Measurements from ENCODE around the gene HRH3.

The HRH3 gene

DNA sequence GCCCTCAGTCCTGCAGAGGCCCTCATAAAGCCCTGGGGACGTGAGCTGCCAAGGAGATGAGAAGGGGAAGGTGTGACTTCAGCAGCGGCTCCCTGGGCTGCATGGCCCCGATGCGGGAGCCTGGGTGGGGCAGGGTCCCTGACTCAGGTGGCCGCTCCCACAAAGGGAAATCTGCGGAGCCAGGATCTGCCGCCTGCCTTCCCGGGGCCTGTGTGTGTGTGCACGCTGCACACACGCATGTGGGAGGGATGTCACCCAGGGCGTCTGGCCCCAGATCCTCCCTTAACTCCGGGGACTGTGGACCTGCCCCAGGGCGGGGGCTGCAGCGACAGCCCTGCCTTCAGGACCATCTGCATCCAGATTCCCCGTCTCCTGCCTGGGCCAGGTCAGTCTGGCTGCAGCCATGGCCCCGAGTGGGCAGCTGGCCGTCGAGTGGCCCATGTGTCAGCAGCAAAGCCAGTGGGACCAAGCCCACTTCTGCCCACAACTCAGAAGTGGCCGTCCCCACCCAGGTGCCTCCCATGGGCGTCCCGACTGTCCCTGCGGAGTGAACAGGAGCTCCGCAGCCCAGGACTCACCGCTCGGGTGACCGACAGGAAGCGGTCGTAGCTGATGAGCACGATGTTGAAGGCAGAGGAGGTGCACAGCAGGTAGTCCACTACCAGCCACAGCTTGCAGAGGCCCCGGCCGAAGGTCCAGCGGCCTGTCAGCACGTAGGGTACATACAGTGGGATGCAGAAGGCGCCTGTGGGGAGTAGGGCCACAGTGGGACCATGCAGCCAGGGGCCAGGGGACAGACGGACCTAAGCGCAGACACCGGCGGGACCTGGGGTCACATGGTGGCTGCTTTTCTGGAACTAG lies 1.9 kb downstream of the HRH3 start:
- H3K36me3 ChIP-seq (ENCODE audit: control insufficient read depth, insufficient read depth, low read length), result no peaks in the 10 kb centered on the region
- no peak overlapping the region for H3K4me3 ChIP-seq (ENCODE audit: insufficient read depth, low read depth, low read length, poor library complexity, severe bottlenecking)
- no peak overlapping the region for H3K27ac ChIP-seq (ENCODE audit: insufficient read depth, low read length, poor library complexity, severe bottlenecking)
- peaks cover 42% of the 10 kb centered on the region for H3K27me3 ChIP-seq (replicated peaks; ENCODE audit: control insufficient read depth, insufficient read depth, low read length, poor library complexity, severe bottlenecking)
- H3K4me1 ChIP-seq (ENCODE audit: control insufficient read depth, insufficient read depth, low read length, poor library complexity, severe bottlenecking), result peaks cover 10% of the 10 kb centered on the region
- H3K9me3 ChIP-seq (ENCODE audit: control insufficient read depth, low read length), result no peaks in the 10 kb centered on the region
- DNase-seq, result no peak

DNA sequence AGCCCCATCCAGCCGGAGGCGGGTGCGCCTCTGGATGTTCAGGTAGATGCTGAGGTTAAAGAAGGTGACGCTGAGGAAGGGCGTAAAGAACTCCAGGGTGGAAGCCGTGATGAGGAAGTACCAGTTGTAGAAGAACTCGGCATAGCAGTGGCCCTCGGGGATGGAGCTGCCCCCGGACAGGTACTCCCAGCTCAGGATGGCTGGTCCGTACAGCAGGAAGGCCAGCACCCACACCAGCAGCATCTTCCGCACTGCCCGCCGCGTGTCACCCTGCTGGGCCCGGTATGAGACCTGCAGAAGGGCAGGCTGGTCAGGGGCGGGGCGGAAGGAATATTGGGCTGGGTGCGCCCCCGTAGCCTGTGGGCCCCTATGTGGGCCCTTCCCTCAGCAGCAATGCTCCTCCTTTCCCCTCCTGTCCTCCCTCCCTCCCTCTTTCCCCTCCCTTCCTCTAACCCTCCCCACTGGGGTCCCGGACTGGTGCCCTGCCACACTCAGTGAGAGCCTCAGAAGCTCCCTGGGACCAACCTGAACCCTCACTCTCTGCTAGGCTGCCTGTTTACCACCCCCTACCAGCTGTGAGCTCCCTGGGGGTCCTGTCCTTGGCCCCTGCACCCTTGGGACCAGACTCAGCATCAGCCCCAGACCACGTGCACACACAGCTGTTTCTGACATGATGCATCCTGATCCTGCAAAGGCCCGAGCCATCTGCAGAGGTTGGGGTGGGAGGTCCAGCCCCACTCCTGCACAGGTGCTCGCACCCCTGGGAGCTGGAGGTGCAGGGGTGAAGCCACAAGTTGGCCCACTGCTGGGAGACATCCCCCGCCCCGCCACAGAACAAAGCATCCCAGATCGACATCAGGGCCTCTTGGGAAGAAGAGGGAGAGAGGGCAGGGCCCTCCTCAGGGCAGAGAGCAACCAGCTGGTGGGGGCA lies 3.2 kb downstream of the HRH3 start:
- H3K4me1 ChIP-seq (ENCODE audit: control insufficient read depth, insufficient read depth, low read length, poor library complexity, severe bottlenecking), result peaks cover 10% of the 10 kb centered on the region
- no peak overlapping the region for H3K4me3 ChIP-seq (ENCODE audit: insufficient read depth, low read depth, low read length, poor library complexity, severe bottlenecking)
- peaks cover 36% of the 10 kb centered on the region for H3K27me3 ChIP-seq (replicated peaks; ENCODE audit: control insufficient read depth, insufficient read depth, low read length, poor library complexity, severe bottlenecking)
- H3K36me3 ChIP-seq (ENCODE audit: control insufficient read depth, insufficient read depth, low read length), result no peaks in the 10 kb centered on the region
- H3K9me3 ChIP-seq (ENCODE audit: control insufficient read depth, low read length), result no peaks in the 10 kb centered on the region
- no peak overlapping the region for H3K27ac ChIP-seq (ENCODE audit: insufficient read depth, low read length, poor library complexity, severe bottlenecking)
- no peak for DNase-seq

GRCh38 chr20:62215991-62216635 lies 4.0 kb downstream of the HRH3 start:
- no peaks in the 10 kb centered on the region for H3K36me3 ChIP-seq (ENCODE audit: control insufficient read depth, insufficient read depth, low read length)
- no peak overlapping the region for H3K4me3 ChIP-seq (ENCODE audit: insufficient read depth, low read depth, low read length, poor library complexity, severe bottlenecking)
- peaks cover 30% of the 10 kb centered on the region for H3K27me3 ChIP-seq (replicated peaks; ENCODE audit: control insufficient read depth, insufficient read depth, low read length, poor library complexity, severe bottlenecking)
- H3K4me1 ChIP-seq (ENCODE audit: control insufficient read depth, insufficient read depth, low read length, poor library complexity, severe bottlenecking), result peaks cover 10% of the 10 kb centered on the region
- no peak for DNase-seq
- H3K9me3 ChIP-seq (ENCODE audit: control insufficient read depth, low read length), result no peaks in the 10 kb centered on the region
- H3K27ac ChIP-seq (ENCODE audit: insufficient read depth, low read length, poor library complexity, severe bottlenecking), result no peak overlapping the region

GRCh38 chr20:62215020-62215990 lies 4.8 kb downstream of the HRH3 start:
- no peak overlapping the region for H3K27ac ChIP-seq (ENCODE audit: insufficient read depth, low read length, poor library complexity, severe bottlenecking)
- peaks cover 6% of the 10 kb centered on the region for H3K4me1 ChIP-seq (ENCODE audit: control insufficient read depth, insufficient read depth, low read length, poor library complexity, severe bottlenecking)
- H3K9me3 ChIP-seq (ENCODE audit: control insufficient read depth, low read length), result no peaks in the 10 kb centered on the region
- no peak for DNase-seq
- no peaks in the 10 kb centered on the region for H3K36me3 ChIP-seq (ENCODE audit: control insufficient read depth, insufficient read depth, low read length)
- peaks cover 30% of the 10 kb centered on the region for H3K27me3 ChIP-seq (replicated peaks; ENCODE audit: control insufficient read depth, insufficient read depth, low read length, poor library complexity, severe bottlenecking)
- no peak overlapping the region for H3K4me3 ChIP-seq (ENCODE audit: insufficient read depth, low read depth, low read length, poor library complexity, severe bottlenecking)

DNA sequence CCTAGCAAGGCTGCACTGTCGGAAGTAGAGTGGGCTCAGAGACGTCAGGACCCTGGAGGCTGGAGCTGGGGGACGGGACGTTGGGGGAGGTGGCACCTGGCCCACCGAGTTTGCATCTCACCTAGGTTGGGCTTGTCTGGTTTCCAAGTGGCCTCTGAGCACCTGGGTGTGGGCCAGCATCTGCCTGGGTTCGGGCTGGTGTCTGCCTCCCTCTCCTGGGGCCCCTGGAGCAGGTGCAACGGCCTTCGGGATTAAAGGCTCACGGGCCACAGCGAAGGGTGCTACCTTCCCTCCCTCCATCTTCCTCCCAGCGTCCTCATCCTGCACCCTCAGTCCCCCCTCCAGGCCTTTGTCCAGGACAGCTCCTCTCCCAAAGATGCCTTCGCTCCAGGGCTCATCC lies 6.0 kb downstream of the HRH3 start:
- Histone ChIP-seq H3K9me3 (ENCODE audit: control insufficient read depth, low read length) (no peaks in the 10 kb centered on the region), H3K27me3 (replicated peaks; ENCODE audit: control insufficient read depth, insufficient read depth, low read length, poor library complexity, severe bottlenecking) (peaks cover 23% of the 10 kb centered on the region), H3K4me3 (ENCODE audit: insufficient read depth, low read depth, low read length, poor library complexity, severe bottlenecking) (no peak overlapping the region), H3K4me1 (ENCODE audit: control insufficient read depth, insufficient read depth, low read length, poor library complexity, severe bottlenecking) (no peaks in the 10 kb centered on the region), H3K27ac (ENCODE audit: insufficient read depth, low read length, poor library complexity, severe bottlenecking) (no peak overlapping the region), H3K36me3 (ENCODE audit: control insufficient read depth, insufficient read depth, low read length) (no peaks in the 10 kb centered on the region)
- no peak for DNase-seq

- DNase-seq, result no peak
- Histone ChIP-seq H3K4me1 (ENCODE audit: control insufficient read depth, insufficient read depth, low read length, poor library complexity, severe bottlenecking) (no peaks in the 10 kb centered on the region), H3K4me3 (ENCODE audit: insufficient read depth, low read depth, low read length, poor library complexity, severe bottlenecking) (no peak overlapping the region), H3K27ac (ENCODE audit: insufficient read depth, low read length, poor library complexity, severe bottlenecking) (no peak overlapping the region), H3K36me3 (ENCODE audit: control insufficient read depth, insufficient read depth, low read length) (no peaks in the 10 kb centered on the region), H3K27me3 (replicated peaks; ENCODE audit: control insufficient read depth, insufficient read depth, low read length, poor library complexity, severe bottlenecking) (peaks cover 6% of the 10 kb centered on the region), H3K9me3 (ENCODE audit: control insufficient read depth, low read length) (no peaks in the 10 kb centered on the region)
Observed at GRCh38 chr20:62212299-62212698, 7.8 kb downstream of the HRH3 start.

DNA sequence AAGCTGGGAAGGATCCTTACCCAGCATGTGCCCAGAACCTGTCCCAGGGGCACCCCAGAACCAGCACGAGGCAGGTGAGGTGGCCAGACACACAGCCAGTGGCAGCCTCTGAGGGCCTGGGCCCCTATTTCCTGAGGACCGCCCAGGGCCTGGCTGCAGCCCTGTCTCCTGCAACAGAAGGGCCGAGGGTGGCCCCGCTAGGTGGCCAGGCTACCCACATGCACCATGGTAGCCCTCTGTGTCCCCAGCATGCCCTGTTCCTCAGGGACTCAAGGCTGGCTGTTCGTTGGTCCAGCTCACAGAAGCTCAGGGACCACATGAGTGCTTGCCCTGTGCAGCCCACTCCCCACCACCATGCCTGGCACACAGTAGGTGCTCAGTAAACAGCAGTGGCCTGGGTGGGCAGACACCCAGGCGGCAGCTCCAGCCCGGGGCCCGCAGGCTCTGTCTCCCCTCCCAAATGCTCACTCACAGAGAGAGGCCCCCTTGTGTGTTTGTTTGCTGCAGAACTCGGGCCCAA lies 8.2 kb downstream of the HRH3 start:
- peaks cover 5% of the 10 kb centered on the region for H3K27me3 ChIP-seq (replicated peaks; ENCODE audit: control insufficient read depth, insufficient read depth, low read length, poor library complexity, severe bottlenecking)
- no peak for DNase-seq
- no peaks in the 10 kb centered on the region for H3K9me3 ChIP-seq (ENCODE audit: control insufficient read depth, low read length)
- H3K4me3 ChIP-seq (ENCODE audit: insufficient read depth, low read depth, low read length, poor library complexity, severe bottlenecking), result no peak overlapping the region
- H3K36me3 ChIP-seq (ENCODE audit: control insufficient read depth, insufficient read depth, low read length), result no peaks in the 10 kb centered on the region
- no peak overlapping the region for H3K27ac ChIP-seq (ENCODE audit: insufficient read depth, low read length, poor library complexity, severe bottlenecking)
- no peaks in the 10 kb centered on the region for H3K4me1 ChIP-seq (ENCODE audit: control insufficient read depth, insufficient read depth, low read length, poor library complexity, severe bottlenecking)

DNA sequence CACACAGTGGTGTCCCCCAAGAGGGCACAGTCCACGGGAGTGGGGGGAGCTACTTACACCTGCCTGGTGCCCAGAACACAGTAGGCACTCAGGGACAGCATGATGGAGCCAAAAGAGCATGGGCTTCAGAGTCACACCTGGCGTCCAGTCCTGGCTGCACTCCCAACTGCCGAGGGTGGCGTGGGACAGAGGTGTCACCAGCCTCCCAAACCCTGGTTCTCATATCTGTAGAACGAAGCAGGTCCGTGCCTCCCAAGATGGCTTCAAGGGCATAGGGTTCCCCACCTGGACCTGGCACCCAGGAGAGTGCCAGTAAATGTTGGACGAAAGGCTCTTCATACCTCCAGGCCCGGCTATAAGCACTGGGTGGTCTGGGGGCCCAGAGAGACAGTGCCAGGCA lies 8.9 kb downstream of the HRH3 start:
- no peaks in the 10 kb centered on the region for H3K4me1 ChIP-seq (ENCODE audit: control insufficient read depth, insufficient read depth, low read length, poor library complexity, severe bottlenecking)
- no peaks in the 10 kb centered on the region for H3K9me3 ChIP-seq (ENCODE audit: control insufficient read depth, low read length)
- peaks cover 5% of the 10 kb centered on the region for H3K27me3 ChIP-seq (replicated peaks; ENCODE audit: control insufficient read depth, insufficient read depth, low read length, poor library complexity, severe bottlenecking)

GRCh38 chr20:62210496-62210855 lies 9.6 kb downstream of the HRH3 start:
- no peak overlapping the region for H3K4me3 ChIP-seq (ENCODE audit: insufficient read depth, low read depth, low read length, poor library complexity, severe bottlenecking)
- H3K36me3 ChIP-seq (ENCODE audit: control insufficient read depth, insufficient read depth, low read length), result no peaks in the 10 kb centered on the region
- no peak overlapping the region for H3K27ac ChIP-seq (ENCODE audit: insufficient read depth, low read length, poor library complexity, severe bottlenecking)
- no peaks in the 10 kb centered on the region for H3K9me3 ChIP-seq (ENCODE audit: control insufficient read depth, low read length)
- H3K4me1 ChIP-seq (ENCODE audit: control insufficient read depth, insufficient read depth, low read length, poor library complexity, severe bottlenecking), result no peaks in the 10 kb centered on the region
- no peak for DNase-seq
- H3K27me3 ChIP-seq (replicated peaks; ENCODE audit: control insufficient read depth, insufficient read depth, low read length, poor library complexity, severe bottlenecking), result peaks cover 5% of the 10 kb centered on the region

More for the DNA sequence above, 8.9 kb downstream of the HRH3 start:
- Histone ChIP-seq H3K27ac (ENCODE audit: insufficient read depth, low read length, poor library complexity, severe bottlenecking) (no peak overlapping the region), H3K36me3 (ENCODE audit: control insufficient read depth, insufficient read depth, low read length) (no peaks in the 10 kb centered on the region), H3K4me3 (ENCODE audit: insufficient read depth, low read depth, low read length, poor library complexity, severe bottlenecking) (no peak overlapping the region)
- DNase-seq, result no peak
